ENCODE results near the gene TRIM37.

TRIM37 gene

GRCh38 chr17:59001158-59001814 is 105.4 kb downstream of the TRIM37 start:
- TF ChIP-seq, protein P1, sequence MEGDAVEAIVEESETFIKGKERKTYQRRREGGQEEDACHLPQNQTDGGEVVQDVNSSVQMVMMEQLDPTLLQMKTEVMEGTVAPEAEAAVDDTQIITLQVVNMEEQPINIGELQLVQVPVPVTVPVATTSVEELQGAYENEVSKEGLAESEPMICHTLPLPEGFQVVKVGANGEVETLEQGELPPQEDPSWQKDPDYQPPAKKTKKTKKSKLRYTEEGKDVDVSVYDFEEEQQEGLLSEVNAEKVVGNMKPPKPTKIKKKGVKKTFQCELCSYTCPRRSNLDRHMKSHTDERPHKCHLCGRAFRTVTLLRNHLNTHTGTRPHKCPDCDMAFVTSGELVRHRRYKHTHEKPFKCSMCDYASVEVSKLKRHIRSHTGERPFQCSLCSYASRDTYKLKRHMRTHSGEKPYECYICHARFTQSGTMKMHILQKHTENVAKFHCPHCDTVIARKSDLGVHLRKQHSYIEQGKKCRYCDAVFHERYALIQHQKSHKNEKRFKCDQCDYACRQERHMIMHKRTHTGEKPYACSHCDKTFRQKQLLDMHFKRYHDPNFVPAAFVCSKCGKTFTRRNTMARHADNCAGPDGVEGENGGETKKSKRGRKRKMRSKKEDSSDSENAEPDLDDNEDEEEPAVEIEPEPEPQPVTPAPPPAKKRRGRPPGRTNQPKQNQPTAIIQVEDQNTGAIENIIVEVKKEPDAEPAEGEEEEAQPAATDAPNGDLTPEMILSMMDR (IDR thresholded peaks at IDR 0.05; ENCODE audit: low read depth, low read length): no peak
- DNase-seq (ENCODE audit: extremely low read depth, low read depth): no peak

- TF ChIP-seq, protein P1 (IDR thresholded peaks at IDR 0.05; ENCODE audit: low read depth, low read length): no peak
- DNase-seq (ENCODE audit: extremely low read depth, low read depth): no peak
These were observed 106.7 kb downstream of the TRIM37 start for GRCh38 chr17:59000022-59000421.

DNA sequence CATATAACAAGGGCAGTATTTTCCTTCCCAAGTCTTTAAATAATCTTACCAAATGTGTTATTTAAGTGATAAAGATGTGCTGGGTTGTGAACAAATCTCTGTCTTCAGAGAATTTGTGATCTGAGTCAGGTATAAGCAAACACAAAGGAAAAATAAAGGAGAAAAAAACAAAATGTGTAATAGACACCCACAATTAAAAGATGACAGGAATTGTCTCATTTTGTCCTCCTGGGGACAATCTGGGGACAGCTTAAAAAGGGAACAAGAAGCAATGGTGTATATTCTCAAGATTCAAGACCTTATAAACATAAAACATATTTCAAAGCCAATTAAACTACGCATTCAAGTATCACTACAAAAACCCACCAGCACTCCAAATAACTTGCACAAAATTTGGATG is 107.2 kb downstream of the TRIM37 start:
- DNase-seq (ENCODE audit: extremely low read depth, low read depth): no peak
- TF ChIP-seq, protein P1 (IDR thresholded peaks at IDR 0.05; ENCODE audit: low read depth, low read length): no peak

DNA sequence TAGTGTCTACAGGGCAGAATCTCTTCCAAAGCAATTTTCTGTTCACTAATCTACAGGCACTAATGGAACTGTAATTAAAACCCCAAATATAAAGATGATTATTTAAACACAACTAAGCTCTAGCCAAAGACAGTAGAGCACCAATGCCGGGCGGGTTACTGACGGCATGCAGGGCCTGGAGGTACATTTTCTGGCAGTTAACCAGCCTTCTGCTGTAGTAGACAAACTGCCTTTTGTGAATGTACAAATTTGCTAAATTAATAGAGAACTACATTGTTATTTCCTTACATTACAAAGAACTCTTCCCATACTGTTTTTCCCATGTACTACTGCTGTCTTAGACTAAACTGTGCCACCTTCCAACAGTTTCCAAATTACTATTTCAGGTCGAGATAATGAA is 107.8 kb downstream of the TRIM37 start:
- TF ChIP-seq, protein P1 (IDR thresholded peaks at IDR 0.05; ENCODE audit: low read depth, low read length): no peak
- DNase-seq (ENCODE audit: extremely low read depth, low read depth): no peak

DNA sequence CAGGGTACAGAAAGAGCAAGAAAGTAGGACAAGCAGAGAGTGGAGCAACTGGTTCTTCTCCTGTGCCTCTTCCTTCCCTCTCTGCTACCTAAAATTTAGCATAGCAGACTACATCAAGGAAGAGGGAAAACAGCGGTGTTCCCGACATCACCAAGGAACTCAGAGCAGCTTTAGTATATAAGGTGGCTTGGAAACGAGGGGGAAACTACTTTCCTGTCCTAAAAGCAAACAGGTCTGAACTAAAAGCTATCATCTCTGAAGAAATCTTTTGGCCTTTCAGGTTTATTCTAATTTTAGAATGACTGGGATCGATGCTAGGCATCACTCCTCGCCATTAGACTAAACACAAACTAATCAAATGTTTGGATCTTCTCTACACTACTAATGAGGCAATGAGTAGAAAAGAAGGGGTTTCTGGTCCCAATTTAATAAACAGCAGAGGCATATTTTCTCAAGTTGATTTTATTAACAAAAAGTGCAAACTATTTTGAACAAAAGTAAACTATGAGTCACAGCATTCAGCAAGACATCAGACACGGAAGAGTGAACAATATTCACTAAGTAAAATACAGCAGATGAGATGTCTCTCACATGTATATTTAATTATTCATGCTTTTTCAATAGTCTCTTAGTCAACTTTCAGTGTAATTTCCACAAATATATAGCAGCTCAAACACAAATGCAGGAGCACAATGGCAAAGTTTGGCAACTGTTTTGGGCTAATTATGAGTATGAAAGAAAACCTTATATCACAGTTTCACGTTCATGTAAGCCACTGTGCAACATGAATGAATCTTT is 108.7 kb downstream of the TRIM37 start:
- TF ChIP-seq, protein P1 (IDR thresholded peaks at IDR 0.05; ENCODE audit: low read depth, low read length): no peak
- DNase-seq (ENCODE audit: extremely low read depth, low read depth): no peak

GRCh38 chr17:58996968-58997367 is 109.7 kb downstream of the TRIM37 start:
- TF ChIP-seq, protein P1 (IDR thresholded peaks at IDR 0.05; ENCODE audit: low read depth, low read length): no peak
- DNase-seq (ENCODE audit: extremely low read depth, low read depth): no peak

DNA sequence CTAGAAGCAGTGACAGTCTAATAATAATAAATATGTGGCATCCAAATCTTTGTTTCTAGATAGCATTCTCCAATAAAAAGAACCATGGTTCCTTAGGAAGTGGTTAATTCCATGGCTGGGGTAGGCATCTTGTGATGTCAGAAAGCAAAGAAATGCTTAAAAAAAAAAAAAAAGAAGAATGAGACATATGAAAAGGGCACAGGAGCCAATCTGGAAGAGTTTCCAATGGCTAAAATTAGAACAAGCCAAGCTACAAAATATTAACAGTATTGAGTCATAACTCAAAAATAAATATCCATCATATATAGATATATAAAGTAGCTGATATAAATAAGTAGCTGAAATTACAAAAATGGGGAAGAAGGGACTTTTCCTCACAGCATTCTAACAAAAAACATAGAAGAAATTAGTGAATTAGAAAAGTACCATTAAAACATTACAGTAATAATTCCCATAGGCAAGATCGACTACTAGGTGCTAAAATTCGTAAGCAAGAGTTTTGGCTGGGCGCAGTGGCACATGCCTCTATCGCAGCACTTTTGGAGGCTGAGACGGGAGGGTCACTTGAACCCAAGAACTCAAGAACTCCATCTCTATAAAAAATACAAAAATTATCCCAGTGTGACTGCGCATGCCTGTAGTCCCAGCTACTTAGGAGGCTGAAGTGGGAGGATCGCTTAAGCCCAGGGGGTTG is 111.3 kb downstream of the TRIM37 start:
- TF ChIP-seq, protein P1 (IDR thresholded peaks at IDR 0.05; ENCODE audit: low read depth, low read length): no peak
- no peak for DNase-seq (ENCODE audit: extremely low read depth, low read depth)
